GM12878 (cell line): ENCODE results near the gene ANXA3. TPM values are rescaled to one million over a fixed set of nuclear protein-coding genes. Genes with fewer than 3 reads are reported as not detected.

Experiments used
- CBFB ChIP-seq: IDR thresholded peaks from 2 replicates; pipeline ENCODE4 v1.6.1; 2016; ENCODE audit warnings: antibody characterized with exemption, low read depth
- EGR1 ChIP-seq, 2 experiments: IDR thresholded peaks; 1 replicate in 1 of 2; 2 replicates in 1 of 2; pipeline ENCODE4 v1.6.1; 2011 to 2012; ENCODE audit warnings: low read depth in 2 of 2, low read length in 2 of 2, borderline replicate concordance in 1 of 2, mild to moderate bottlenecking in 1 of 2, moderate library complexity in 1 of 2
- ETV6 ChIP-seq, 2 experiments: fragments of 450-650 bp in 1 of 2; IDR thresholded peaks in 1 of 2; conservative IDR thresholded peaks in 1 of 2; 2 replicates each; pipeline ENCODE4 v1.6.1; 2014; ENCODE audit warnings: antibody characterized with exemption in 1 of 2, borderline replicate concordance in 1 of 2, low read depth in 1 of 2, mild to moderate bottlenecking in 1 of 2, moderate library complexity in 1 of 2
- IKZF1 ChIP-seq: fragments of 450-650 bp; conservative IDR thresholded peaks from 2 replicates; pipeline ENCODE4 v1.6.1; 2017; ENCODE audit warnings: antibody characterized with exemption, mild to moderate bottlenecking
- JUND ChIP-seq: IDR thresholded peaks from 2 replicates; pipeline ENCODE4 v1.6.1; 2012; ENCODE audit warnings: low read depth, mild to moderate bottlenecking, low read length, improper control_type of control experiment, moderate library complexity
- KDM1A ChIP-seq: fragments of 200-600 bp; sonication (generic); IDR thresholded peaks from 2 replicates; pipeline ENCODE4 v1.6.1; 2016; ENCODE audit warnings: borderline replicate concordance
- NFIC ChIP-seq: IDR thresholded peaks from 2 replicates; pipeline ENCODE4 v1.6.1; 2012; ENCODE audit warnings: low read depth, mild to moderate bottlenecking, inconsistent platforms, low read length, moderate library complexity
- NFXL1 ChIP-seq: fragments of 450-650 bp; IDR thresholded peaks from 2 replicates; pipeline ENCODE4 v1.6.1; 2017; ENCODE audit warnings: antibody characterized with exemption, mild to moderate bottlenecking, borderline replicate concordance
- NKRF ChIP-seq: fragments of 450-650 bp; conservative IDR thresholded peaks from 2 replicates; pipeline ENCODE4 v1.6.1; 2017; ENCODE audit warnings: mild to moderate bottlenecking, moderate library complexity
- POLR2AphosphoS5 ChIP-seq: IDR thresholded peaks from 2 replicates; pipeline ENCODE4 v1.6.1; 2011; ENCODE audit warnings: mild to moderate bottlenecking, low read length, inconsistent platforms
- SP1 ChIP-seq: IDR thresholded peaks from one replicate; pipeline ENCODE4 v1.6.1; 2011; ENCODE audit warnings: low read depth, low read length
- STAT3 ChIP-seq: IDR thresholded peaks from 2 replicates; pipeline ENCODE4 v1.6.1; 2011; ENCODE audit warnings: low read depth, low read length, improper control_type of control experiment
- ZBED1 ChIP-seq: IDR thresholded peaks from 2 replicates; pipeline ENCODE4 v1.6.1; 2016; ENCODE audit warnings: borderline replicate concordance
- ZBTB11 ChIP-seq: fragments of 450-650 bp; formaldehyde crosslinking; IDR thresholded peaks from 2 replicates; pipeline ENCODE4 v1.5.0; 2022; ENCODE audit warnings: mild to moderate bottlenecking, missing genetic modification characterization
- ZBTB40 ChIP-seq: fragments of 450-650 bp; IDR thresholded peaks from 2 replicates; pipeline ENCODE4 v1.6.1; 2016; ENCODE audit warnings: mild to moderate bottlenecking, moderate library complexity, borderline replicate concordance
- polyA plus RNA-seq, 11 experiments: library from polyadenylated mRNA; depleted of rRNA in 4 of 11; unstranded in 6 of 11; stranded (reverse) in 5 of 11; fragments of >200 nt; fragmentation: Nextera tagmentation in 4 of 11; fragmentation: Illumina TruSeq in 1 of 11; extraction: Ambion mirVana in 4 of 11; extraction: Trizol in 1 of 11; gene quantifications; 1 replicate in 1 of 11; 2 replicates in 10 of 11; pipeline versions ENCODE4 v1.2.1 to v1.2.3, GENCODE V29; 2011 to 2016; ENCODE audit warnings: inconsistent platforms in 2 of 11, missing spikeins in 2 of 11, low read depth in 1 of 11
- total RNA-seq, 4 experiments: library from RNA; depleted of rRNA in 3 of 4; stranded (reverse); fragments of >200 nt in 3 of 4; fragmentation: Illumina TruSeq in 1 of 4; extraction: Trizol in 1 of 4; gene quantifications; 2 replicates each; pipeline versions ENCODE4 v1.2.1 to v1.2.3, GENCODE V29; 2013 to 2021

The ANXA3 gene
- total and polyA plus RNA-seq, 10 of the 15 experiments (the other 5 are each of a cell fraction or from before 2014, with no cell fraction given) = 0.28 to 14.7 (median 0.91) TPM

GRCh38 chr4:78625073-78625472 lies 73.5 kb downstream of the ANXA3 start (continued):
- TF ChIP-seq ZBTB11 (CRISPR knock-in tag) (no peak), STAT3 (no peak), ZBTB40 (no peak), KDM1A (no peak), EGR1 (IDR thresholded peaks at IDR 0.05; ENCODE audit: borderline replicate concordance in 1 of 2, low read depth in 2 of 2, low read length in 2 of 2) (no peak), NKRF (no peak), IKZF1 (0 out of 2 replicates have a peak, but pooled peaks have one; percentile 26), ETV6 (conservative IDR thresholded peaks at IDR 0.05 in 1 of 2, IDR thresholded peaks at IDR 0.05 in 1 of 2; ENCODE audit: borderline replicate concordance in 1 of 2, low read depth in 1 of 2) (no peak), POLR2AphosphoS5 (no peak), SP1 (no peak), CBFB (no peak), ZBED1 (no peak), NFXL1 (no peak), JUND (0 out of 2 replicates have a peak, but pooled peaks have one; percentile 49), NFIC (peak; percentile 39; the same call in 1 of the 2 replicates)
